B cell (primary cell): ENCODE data around the gene UBR1. TPM values are rescaled to one million over a fixed set of nuclear protein-coding genes. Genes with fewer than 3 reads are reported as not detected.
"Not testable (repeated sequence)": the region's sequence is repeated elsewhere in the genome, so short reads cannot be mapped to it uniquely, and the experiment has no call there.

Experiments
- ATAC-seq: fragments of 200-7000 bp; cut with Tn5 transposase; one replicate; pipeline ENCODE4 v1.10.0; 2021; ENCODE audit warnings: low read depth, mild to moderate bottlenecking, moderate number of reproducible peaks, moderate library complexity
- CTCF ChIA-PET: fragments of 350-600 bp; sonication (Branson Sonifier 250); formaldehyde crosslinking; loops from one replicate; lab custom pipeline; 2021; ENCODE audit warnings: antibody characterized with exemption, inconsistent platforms; lab: Charles Lee
- POLR2A ChIA-PET: fragments of 350-600 bp; sonication (Branson Sonifier 250); formaldehyde crosslinking; loops from one replicate; lab custom pipeline; 2021; ENCODE audit warnings: antibody characterized with exemption; lab: Charles Lee
- DNase-seq: peaks from one replicate; pipeline ENCODE4 v3.0.0; 2013
- H2AFZ ChIP-seq: 2 replicates; pipeline ENCODE4 v1.6.1; 2012; ENCODE audit warnings: mild to moderate bottlenecking, low read depth, low read length; ENCODE audit not compliant: insufficient read depth, poor library complexity, severe bottlenecking
- H3K27ac ChIP-seq, 2 donors: 1 replicate in 1 of 2; 2 replicates in 1 of 2; pipeline ENCODE4 v1.5.1; 2012 to 2013; ENCODE audit warnings: low read length in 2 of 2, mild to moderate bottlenecking in 2 of 2, moderate library complexity in 1 of 2
- H3K27me3 ChIP-seq, 4 experiments: fragments of 200-600 bp in 1 of 4; sonication (generic) in 1 of 4; replicated peaks in 1 of 4; 1 replicate in 2 of 4; 2 replicates in 2 of 4; pipeline versions ENCODE4 v1.6.1 to v1.7.0; 2013 to 2016; ENCODE audit warnings: low read length in 3 of 4, mild to moderate bottlenecking in 2 of 4, mixed read lengths in 1 of 4, moderate library complexity in 1 of 4; ENCODE audit not compliant: insufficient read depth in 4 of 4, control insufficient read depth in 3 of 4; ENCODE audit errors: control extremely low read depth in 1 of 4
- H3K36me3 ChIP-seq, 2 experiments: replicated peaks in 1 of 2; 1 replicate in 1 of 2; 2 replicates in 1 of 2; pipeline versions ENCODE4 v1.6.1 to v1.7.1; 2013; ENCODE audit warnings: low read length in 1 of 2; ENCODE audit not compliant: insufficient read depth in 2 of 2, control insufficient read depth in 1 of 2; ENCODE audit errors: control extremely low read depth in 1 of 2, extremely low read depth in 1 of 2
- H3K4me1 ChIP-seq, 2 donors: fragments of 200-600 bp in 1 of 2; sonication (generic) in 1 of 2; 1 replicate in 1 of 2; 2 replicates in 1 of 2; pipeline versions ENCODE4 v1.5.1 to v1.6.1; 2013 to 2017; ENCODE audit warnings: low read length in 2 of 2; ENCODE audit not compliant: control insufficient read depth in 2 of 2, insufficient read depth in 2 of 2
- H3K4me2 ChIP-seq: replicated peaks from 2 replicates; pipeline ENCODE3; 2012; ENCODE audit warnings: mild to moderate bottlenecking, low read depth, low read length; ENCODE audit not compliant: poor library complexity, severe bottlenecking
- H3K4me3 ChIP-seq, 5 experiments: fragments of 200-600 bp in 1 of 5; sonication (generic) in 1 of 5; 1 replicate in 3 of 5; 2 replicates in 2 of 5; pipeline versions ENCODE4 v1.5.1 to v1.7.0; 2011 to 2016; ENCODE audit warnings: low read length in 4 of 5, mild to moderate bottlenecking in 4 of 5, low read depth in 2 of 5, control low read depth in 1 of 5, moderate library complexity in 1 of 5; ENCODE audit not compliant: insufficient read depth in 1 of 5; ENCODE audit errors: control extremely low read depth in 1 of 5, extremely low read depth in 1 of 5
- H3K79me2 ChIP-seq: fragments of 200-600 bp; sonication (generic); one replicate; pipeline ENCODE4 v1.6.0; 2016; ENCODE audit warnings: low read length; ENCODE audit not compliant: control insufficient read depth, insufficient read depth
- H3K9ac ChIP-seq: fragments of 200-600 bp; sonication (generic); 2 replicates; pipeline ENCODE4 v1.6.1; 2017; ENCODE audit warnings: mild to moderate bottlenecking, low read length, moderate library complexity
- H3K9me3 ChIP-seq, 3 donors: one replicate each; pipeline versions ENCODE4 v1.6.1 to v1.7.1; 2013; ENCODE audit warnings: low read length in 2 of 3; ENCODE audit not compliant: control insufficient read depth in 2 of 3, insufficient read depth in 1 of 3; ENCODE audit errors: control extremely low read depth in 1 of 3
- H4K20me1 ChIP-seq: 2 replicates; pipeline ENCODE4 v1.6.0; 2012; ENCODE audit warnings: mild to moderate bottlenecking, low read length; ENCODE audit not compliant: insufficient read depth, control insufficient read depth, poor library complexity, severe bottlenecking
- H3K27ac Mint-ChIP-seq: one replicate; pipeline ENCODE4 v1.8.0; 2021; ENCODE audit warnings: mixed read lengths
- H3K27me3 Mint-ChIP-seq: one replicate; pipeline ENCODE4 v1.8.0; 2021; ENCODE audit warnings: mixed read lengths
- H3K4me1 Mint-ChIP-seq: one replicate; pipeline ENCODE4 v1.8.0; 2021; ENCODE audit warnings: mixed read lengths
- H3K4me3 Mint-ChIP-seq: one replicate; pipeline ENCODE4 v1.8.0; 2021; ENCODE audit warnings: mixed read lengths
- H3K9me3 Mint-ChIP-seq: one replicate; pipeline ENCODE4 v1.8.0; 2022; ENCODE audit warnings: mixed read lengths; ENCODE audit not compliant: insufficient read depth
- EZH2 ChIP-seq: IDR thresholded peaks from 2 replicates; pipeline ENCODE4 v1.6.1; 2012; ENCODE audit warnings: borderline replicate concordance, low read depth, mild to moderate bottlenecking, moderate library complexity, low read length; ENCODE audit not compliant: insufficient read depth, poor library complexity, severe bottlenecking
- WGBS: methylation state at CpG from one replicate; pipeline ENCODE4 v1.1.5; 2013; ENCODE audit warnings: missing lambda C conversion rate; ENCODE audit not compliant: insufficient coverage; 5-methylcytosine and 5-hydroxymethylcytosine counted together
- intact Hi-C: fragments of 100-400 bp; cut with micrococcal nuclease; formaldehyde crosslinking; loops from one replicate; pipeline ENCODE4 v1.10.0; 2022
- polyA plus RNA-seq: library from polyadenylated mRNA; depleted of rRNA; stranded (reverse); fragments of >200 nt; gene quantifications from 2 replicates; pipeline ENCODE4 v1.2.3, GENCODE V29; 2012
- total RNA-seq, 2 donors: library from RNA; stranded (reverse); fragments of 120-200 nt in 1 of 2; gene quantifications; 1 replicate in 1 of 2; 2 replicates in 1 of 2; pipeline versions ENCODE4 v1.2.3 to v1.2.4, GENCODE V29; 2013 to 2022
- TF ChIP-seq, protein P1 (sequence below): fragments of 200-600 bp; IDR thresholded peaks from one replicate; pipeline ENCODE4 v1.8.0; 2022; ENCODE audit warnings: antibody characterized with exemption, mild to moderate bottlenecking

UBR1 gene
- total and polyA plus RNA-seq, 2 donors (not counting 1 experiment from before 2014, with no cell fraction given): 9.7 to 66.7 TPM

DNA sequence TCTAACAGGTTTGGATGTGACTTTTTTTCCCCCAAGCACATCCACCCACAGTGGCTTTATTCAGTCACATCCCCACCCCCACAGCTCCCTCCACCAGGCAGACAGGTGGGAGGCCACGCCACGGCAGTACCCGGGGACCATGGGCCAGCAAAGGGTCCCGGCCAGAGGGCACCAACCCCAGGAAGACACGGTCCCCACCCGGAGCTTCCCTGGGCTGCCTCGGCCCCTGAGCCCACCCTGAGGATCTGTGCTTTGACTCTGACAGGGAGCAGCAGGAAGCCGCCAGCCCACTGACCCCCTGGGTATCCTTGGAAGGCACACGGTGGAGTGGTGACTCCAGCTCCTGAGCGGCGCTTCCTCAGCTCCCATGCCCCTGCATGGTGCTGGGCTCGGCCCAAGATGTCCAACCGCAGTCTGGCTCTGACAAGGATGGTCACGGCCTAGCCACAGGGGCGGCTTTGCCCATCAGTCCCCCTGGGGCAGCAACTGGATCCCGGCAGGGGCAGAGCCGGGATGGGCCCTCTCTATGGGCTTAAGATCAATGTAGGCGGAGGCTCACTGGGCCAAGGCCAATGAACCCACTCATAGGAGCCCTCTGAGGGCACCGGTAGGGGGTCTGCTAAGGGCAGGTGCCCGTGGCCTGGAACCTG, 119.0 kb downstream of the UBR1 start:
- no peak overlapping the region for H3K27ac Mint-ChIP-seq
- H3K4me2 ChIP-seq: no peak overlapping the region
- WGBS: over 99% methylated on average over 20 of the region's 20 CpGs
- H3K9me3 ChIP-seq: no peaks in the 10 kb centered on the region
- H3K4me3 Mint-ChIP-seq: no peak overlapping the region
- H3K4me1 Mint-ChIP-seq: no peaks in the 10 kb centered on the region
- POLR2A ChIA-PET: no interaction called here
- H2AFZ ChIP-seq: no peak overlapping the region
- TF ChIP-seq EZH2: no peak
- TF ChIP-seq, protein P1, sequence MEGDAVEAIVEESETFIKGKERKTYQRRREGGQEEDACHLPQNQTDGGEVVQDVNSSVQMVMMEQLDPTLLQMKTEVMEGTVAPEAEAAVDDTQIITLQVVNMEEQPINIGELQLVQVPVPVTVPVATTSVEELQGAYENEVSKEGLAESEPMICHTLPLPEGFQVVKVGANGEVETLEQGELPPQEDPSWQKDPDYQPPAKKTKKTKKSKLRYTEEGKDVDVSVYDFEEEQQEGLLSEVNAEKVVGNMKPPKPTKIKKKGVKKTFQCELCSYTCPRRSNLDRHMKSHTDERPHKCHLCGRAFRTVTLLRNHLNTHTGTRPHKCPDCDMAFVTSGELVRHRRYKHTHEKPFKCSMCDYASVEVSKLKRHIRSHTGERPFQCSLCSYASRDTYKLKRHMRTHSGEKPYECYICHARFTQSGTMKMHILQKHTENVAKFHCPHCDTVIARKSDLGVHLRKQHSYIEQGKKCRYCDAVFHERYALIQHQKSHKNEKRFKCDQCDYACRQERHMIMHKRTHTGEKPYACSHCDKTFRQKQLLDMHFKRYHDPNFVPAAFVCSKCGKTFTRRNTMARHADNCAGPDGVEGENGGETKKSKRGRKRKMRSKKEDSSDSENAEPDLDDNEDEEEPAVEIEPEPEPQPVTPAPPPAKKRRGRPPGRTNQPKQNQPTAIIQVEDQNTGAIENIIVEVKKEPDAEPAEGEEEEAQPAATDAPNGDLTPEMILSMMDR: no peak
- no peak overlapping the region for H3K4me3 ChIP-seq
- DNase-seq (no peak), ATAC-seq (no peak)
- CTCF ChIA-PET: interaction anchor here (0.6 kb wide), 1 partner anchor 76 kb away, joined by 4 read pairs; no protein-coding TSS in a partner anchor
- H3K27ac ChIP-seq: no peak overlapping the region
- H3K9me3 Mint-ChIP-seq: no peaks in the 10 kb centered on the region
- H3K4me1 ChIP-seq: no peaks in the 10 kb centered on the region
- peaks cover 3% of the 10 kb centered on the region for H4K20me1 ChIP-seq
- intact Hi-C loops: no loop called here
- no peaks in the 10 kb centered on the region for H3K79me2 ChIP-seq
- H3K9ac ChIP-seq: no peak overlapping the region
- H3K27me3 Mint-ChIP-seq: no peaks in the 10 kb centered on the region
- H3K27me3 ChIP-seq: no peaks in the 10 kb centered on the region
- peaks cover 1 to 25% of the 10 kb centered on the region in 2 experiments for H3K36me3 ChIP-seq

DNA sequence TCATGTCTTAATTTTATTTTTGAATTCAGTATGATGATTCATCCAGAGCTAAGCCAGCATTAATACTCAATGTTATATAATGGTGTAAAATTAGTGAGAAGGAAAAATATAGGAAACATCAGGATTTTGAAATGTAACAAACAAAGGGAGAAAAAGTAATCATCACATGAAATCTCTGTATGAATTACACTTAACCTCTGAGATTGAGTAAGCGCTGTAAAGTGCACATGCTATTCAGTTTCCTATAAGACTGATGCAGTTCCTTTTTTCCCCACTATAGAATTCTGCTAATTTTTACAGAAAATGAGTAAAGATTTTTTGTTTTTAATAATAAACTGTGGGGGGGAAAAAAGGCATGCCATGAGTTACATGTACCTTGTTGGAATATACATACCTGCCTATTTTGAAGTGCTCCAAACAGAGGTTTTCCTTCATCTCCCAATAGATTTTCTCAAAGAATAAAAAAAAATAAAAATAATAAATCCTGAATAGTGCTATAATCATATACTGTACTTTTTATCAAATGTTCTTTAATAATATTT, 121.3 kb downstream of the UBR1 start:
- Histone ChIP-seq H4K20me1 (peaks cover 3% of the 10 kb centered on the region), H3K9ac (no peak overlapping the region), H3K79me2 (no peaks in the 10 kb centered on the region), H3K9me3 (no peaks in the 10 kb centered on the region), H3K27ac (no peak overlapping the region), H3K4me1 (no peaks in the 10 kb centered on the region), H3K36me3 (peaks cover 1 to 36% of the 10 kb centered on the region in 2 experiments), H2AFZ (no peak overlapping the region), H3K4me3 (no peak overlapping the region), H3K4me2 (no peak overlapping the region), H3K27me3 (no peaks in the 10 kb centered on the region)
- TF ChIP-seq, protein P1: no peak
- no peak for TF ChIP-seq EZH2
- no peak overlapping the region for H3K4me3 Mint-ChIP-seq
- no peak overlapping the region for H3K27ac Mint-ChIP-seq
- WGBS: no CpG with 5 or more reads among the region's 1 CpG
- H3K9me3 Mint-ChIP-seq: no peaks in the 10 kb centered on the region
- no peak for DNase-seq
- no peaks in the 10 kb centered on the region for H3K27me3 Mint-ChIP-seq
- ATAC-seq: no peak
- intact Hi-C loops: no loop called here
- ChIA-PET POLR2A (no interaction called here), CTCF (interaction anchor here (1.2 to 1.6 kb wide), 2 partner anchors 219 to 1518 kb away, joined by 3 read pairs; no protein-coding TSS in a partner anchor)
- no peaks in the 10 kb centered on the region for H3K4me1 Mint-ChIP-seq

GRCh38 chr15:42979113-42979512, 126.7 kb downstream of the UBR1 start:
- H4K20me1 ChIP-seq, H3K9me3 ChIP-seq, ATAC-seq, H3K4me3 ChIP-seq, intact Hi-C loops, H3K9ac ChIP-seq, H3K4me3 Mint-ChIP-seq, H3K4me1 Mint-ChIP-seq, H3K27ac ChIP-seq, H3K79me2 ChIP-seq, POLR2A ChIA-PET, H3K9me3 Mint-ChIP-seq, H3K4me1 ChIP-seq, H3K27me3 ChIP-seq, H2AFZ ChIP-seq, H3K27ac Mint-ChIP-seq, H3K27me3 Mint-ChIP-seq, DNase-seq, H3K4me2 ChIP-seq: not testable (repeated sequence)
- peaks cover 0 to 65% of the 10 kb centered on the region in 2 experiments for H3K36me3 ChIP-seq
- CTCF ChIA-PET: interaction anchor here (1.7 kb wide), 1 partner anchor 307 kb away, joined by 4 read pairs; no protein-coding TSS in a partner anchor
- WGBS: no CpG with 5 or more reads among the region's 6 CpGs
